Caco-2 (cell line): Measurements from ENCODE around the gene TMED8. TPM values are rescaled to one million over a fixed set of nuclear protein-coding genes. Genes with fewer than 3 reads are reported as not detected.

Experiments used
- BruUV-seq: library from RNA; stranded (reverse); fragments of 400-500 nt; replicated peaks from 2 replicates; lab custom pipeline; 2021; lab: Mats Ljungman, UMichigan
- CTCF ChIA-PET: fragments of 300-600 bp; sonication (Branson Sonifier 250); formaldehyde crosslinking; loops from one replicate; lab custom pipeline; 2022; ENCODE audit warnings: antibody characterized with exemption; lab: Charles Lee
- POLR2A ChIA-PET: fragments of 300-600 bp; sonication (Branson Sonifier 250); formaldehyde crosslinking; loops from one replicate; lab custom pipeline; 2022; ENCODE audit warnings: antibody characterized with exemption; lab: Charles Lee
- DNase-seq, 2 experiments: peaks; one replicate each; pipeline versions ENCODE4 v3.0.0 to v3.0.0-alpha.2; 2020 to 2022
- H3K27me3 ChIP-seq: replicated peaks from 2 replicates; pipeline ENCODE4 v1.6.0; 2011; ENCODE audit warnings: low read length; ENCODE audit not compliant: control insufficient read depth, insufficient read depth
- H3K36me3 ChIP-seq: 2 replicates; pipeline ENCODE4 v1.5.1; 2011; ENCODE audit warnings: low read length; ENCODE audit not compliant: control insufficient read depth, insufficient read depth
- H3K4me1 ChIP-seq: fragments of 250-450 bp; sonication (Bioruptor Pico); 2 replicates; pipeline ENCODE4 v1.5.1; 2020; ENCODE audit warnings: mild to moderate bottlenecking
- H3K4me3 ChIP-seq: 2 replicates; pipeline ENCODE4 v1.5.1; 2011; ENCODE audit warnings: low read depth, mild to moderate bottlenecking, control low read depth, low read length
- H3K9me3 ChIP-seq: fragments of 250-450 bp; sonication (Bioruptor Pico); 2 replicates; pipeline ENCODE4 v1.5.1; 2020; ENCODE audit warnings: mild to moderate bottlenecking, moderate library complexity
- H3K27ac Mint-ChIP-seq: one replicate; pipeline ENCODE4 v1.8.0; 2022; ENCODE audit warnings: mixed read lengths; ENCODE audit not compliant: unreplicated experiment
- H3K27me3 Mint-ChIP-seq: one replicate; pipeline ENCODE4 v1.8.0; 2022; ENCODE audit warnings: mixed read lengths; ENCODE audit not compliant: insufficient read depth, unreplicated experiment
- H3K36me3 Mint-ChIP-seq: one replicate; pipeline ENCODE4 v1.8.0; 2022; ENCODE audit warnings: mild to moderate bottlenecking, mixed read lengths; ENCODE audit not compliant: insufficient read depth, unreplicated experiment
- H3K4me1 Mint-ChIP-seq: one replicate; pipeline ENCODE4 v1.8.0; 2022; ENCODE audit warnings: low read depth, mixed read lengths; ENCODE audit not compliant: unreplicated experiment
- H3K4me3 Mint-ChIP-seq: one replicate; pipeline ENCODE4 v1.8.0; 2022; ENCODE audit warnings: mild to moderate bottlenecking, moderate library complexity, mixed read lengths; ENCODE audit not compliant: unreplicated experiment
- H3K9me3 Mint-ChIP-seq: one replicate; pipeline ENCODE4 v1.8.0; 2022; ENCODE audit warnings: mixed read lengths; ENCODE audit not compliant: unreplicated experiment
- CTCF ChIP-seq, 2 experiments: fragments of 200-600 bp in 1 of 2; IDR thresholded peaks; 1 replicate in 1 of 2; 2 replicates in 1 of 2; pipeline versions ENCODE4 v1.5.1 to v1.8.0; 2011 to 2022; ENCODE audit warnings: antibody characterized with exemption in 1 of 2, control low read depth in 1 of 2, inconsistent platforms in 1 of 2, low read depth in 1 of 2, low read length in 1 of 2, mild to moderate bottlenecking in 1 of 2, moderate library complexity in 1 of 2; ENCODE audit not compliant: insufficient read depth in 1 of 2, severe bottlenecking in 1 of 2, unreplicated experiment in 1 of 2
- intact Hi-C: fragments of 100-400 bp; cut with micrococcal nuclease; formaldehyde crosslinking; loops from one replicate; pipeline ENCODE4 v1.10.0; 2022; ENCODE audit not compliant: unreplicated experiment
- total RNA-seq: library from RNA; stranded (reverse); gene quantifications from 2 replicates; pipeline ENCODE4 v1.2.3, GENCODE V29; 2022

The TMED8 gene
- total RNA-seq, 1 experiment from 2014 or later, result 14.1 TPM

GRCh38 chr14:77356899-77357298, 20.0 kb downstream of the TMED8 start:
- Histone ChIP-seq H3K4me3 (no peak overlapping the region), H3K9me3 (no peaks in the 10 kb centered on the region), H3K36me3 (no peaks in the 10 kb centered on the region), H3K27me3 (no peaks in the 10 kb centered on the region), H3K4me1 (no peaks in the 10 kb centered on the region)
- Mint-ChIP-seq H3K4me3 (no peak overlapping the region), H3K27me3 (no peaks in the 10 kb centered on the region), H3K9me3 (no peaks in the 10 kb centered on the region), H3K4me1 (peaks cover 6% of the 10 kb centered on the region), H3K27ac (no peak overlapping the region), H3K36me3 (no peaks in the 10 kb centered on the region)
- no TSS peak for BruUV-seq
- TF ChIP-seq CTCF (IDR thresholded peaks at IDR 0.05; ENCODE audit: insufficient read depth in 1 of 2, low read depth in 1 of 2, low read length in 1 of 2, severe bottlenecking in 1 of 2, unreplicated experiment in 1 of 2), result no peak
- intact Hi-C loops, result no loop called here
- DNase-seq, result no peak
- POLR2A ChIA-PET, result no interaction called here
- CTCF ChIA-PET, result interaction anchor here (2.5 kb wide), 1 partner anchor 41 kb away, joined by 5 read pairs; no protein-coding TSS in a partner anchor

- Histone ChIP-seq H3K36me3 (no peaks in the 10 kb centered on the region), H3K4me1 (no peaks in the 10 kb centered on the region), H3K9me3 (no peaks in the 10 kb centered on the region), H3K27me3 (no peaks in the 10 kb centered on the region), H3K4me3 (no peak overlapping the region)
- peaks cover 6% of the 10 kb centered on the region for H3K4me1 Mint-ChIP-seq
- TF ChIP-seq CTCF (IDR thresholded peaks at IDR 0.05; ENCODE audit: insufficient read depth in 1 of 2, low read depth in 1 of 2, low read length in 1 of 2, severe bottlenecking in 1 of 2, unreplicated experiment in 1 of 2), result no peak
- H3K4me3 Mint-ChIP-seq, result no peak overlapping the region
- ChIA-PET POLR2A (interaction anchor here (0.5 kb wide), 1 partner anchor 235 kb away, joined by 3 read pairs; no protein-coding TSS in a partner anchor), CTCF (interaction anchor here (2.5 kb wide), 1 partner anchor 40 kb away, joined by 5 read pairs; no protein-coding TSS in a partner anchor)
- no peaks in the 10 kb centered on the region for H3K36me3 Mint-ChIP-seq
- H3K27me3 Mint-ChIP-seq, result no peaks in the 10 kb centered on the region
- H3K27ac Mint-ChIP-seq, result no peak overlapping the region
- DNase-seq, result no peak
- intact Hi-C loops, result no loop called here
- no TSS peak for BruUV-seq
- no peaks in the 10 kb centered on the region for H3K9me3 Mint-ChIP-seq
These were observed 21.1 kb downstream of the TMED8 start for GRCh38 chr14:77355811-77356210.

GRCh38 chr14:77353469-77354141, 23.3 kb downstream of the TMED8 start:
- no TSS peak for BruUV-seq
- ChIA-PET CTCF (no interaction called here), POLR2A (no interaction called here)

More at GRCh38 chr14:77353469-77354141, 23.3 kb downstream of the TMED8 start:
- peaks cover 6% of the 10 kb centered on the region for H3K36me3 Mint-ChIP-seq
- peaks cover 6% of the 10 kb centered on the region for H3K4me1 Mint-ChIP-seq
- Histone ChIP-seq H3K9me3 (no peaks in the 10 kb centered on the region), H3K27me3 (no peaks in the 10 kb centered on the region), H3K4me1 (no peaks in the 10 kb centered on the region), H3K36me3 (no peaks in the 10 kb centered on the region), H3K4me3 (no peak overlapping the region)
- intact Hi-C loops, result no loop called here
- TF ChIP-seq CTCF (IDR thresholded peaks at IDR 0.05; ENCODE audit: insufficient read depth in 1 of 2, low read depth in 1 of 2, low read length in 1 of 2, severe bottlenecking in 1 of 2, unreplicated experiment in 1 of 2), result no peak
- DNase-seq, result no peak
- H3K9me3 Mint-ChIP-seq, result no peaks in the 10 kb centered on the region
- no peak overlapping the region for H3K27ac Mint-ChIP-seq
- no peak overlapping the region for H3K4me3 Mint-ChIP-seq
- no peaks in the 10 kb centered on the region for H3K27me3 Mint-ChIP-seq
